ENCODE results near the gene CEP170. TPM values are rescaled to one million over a fixed set of nuclear protein-coding genes. Genes with fewer than 3 reads are reported as not detected.
"Not testable (repeated sequence)": the region's sequence is repeated elsewhere in the genome, so short reads cannot be mapped to it uniquely, and the experiment has no call there.

Gene CEP170
- polyA plus RNA-seq, 3 donors, result 13.7 to 44.5 (median 17.4) TPM

DNA sequence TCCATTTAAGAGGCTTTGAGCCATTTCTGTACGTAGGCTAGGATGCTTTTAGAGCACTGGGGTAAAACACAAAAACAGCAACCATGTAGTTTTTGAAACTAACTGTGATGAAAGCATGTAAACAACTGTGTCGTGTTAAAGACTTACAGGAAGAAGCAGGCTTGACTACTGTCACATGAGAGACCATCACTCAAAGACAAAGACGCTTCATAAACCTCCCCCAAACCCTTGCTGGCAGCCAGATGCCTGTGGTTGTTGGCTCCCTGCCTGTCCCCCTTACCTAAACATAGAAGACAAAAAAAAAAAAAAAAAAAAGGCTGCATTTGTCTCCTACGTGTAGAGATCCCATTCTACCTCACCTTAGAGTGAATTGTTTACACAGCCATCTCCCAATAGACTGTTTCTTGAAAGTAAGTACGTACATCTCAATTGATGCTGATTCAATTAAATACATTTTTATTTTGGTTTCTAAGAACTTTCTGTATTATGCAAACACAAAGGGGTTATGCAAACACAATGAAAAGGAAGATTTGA, 132.1 kb downstream of the CEP170 start:
- H3K27ac ChIP-seq (ENCODE audit: low read depth in 1 of 2, low read length in 2 of 2); H3K4me1 Mint-ChIP-seq; H3K27me3 Mint-ChIP-seq (ENCODE audit: low read depth in 3 of 3); H3K9me3 Mint-ChIP-seq; H4K20me1 ChIP-seq (ENCODE audit: insufficient read depth, low read length); H3K4me3 ChIP-seq (replicated peaks in 1 of 3; ENCODE audit: low read depth in 2 of 3, low read length in 3 of 3); H3K9ac ChIP-seq (ENCODE audit: insufficient read depth, low read length, poor library complexity, severe bottlenecking); H3K9me3 ChIP-seq (replicated peaks in 1 of 2; ENCODE audit: control insufficient read depth in 1 of 2, insufficient read depth in 1 of 2, low read length in 2 of 2); H3K79me2 ChIP-seq (ENCODE audit: insufficient read depth, low read length); H2AFZ ChIP-seq (ENCODE audit: insufficient read depth, low read depth, low read length, poor library complexity, severe bottlenecking); H3K27me3 ChIP-seq (ENCODE audit: control insufficient read depth in 2 of 2, insufficient read depth in 2 of 2, low read length in 2 of 2); intact Hi-C loops (cut with micrococcal nuclease); H3K4me3 Mint-ChIP-seq; H3K4me1 ChIP-seq (ENCODE audit: control insufficient read depth in 1 of 2, insufficient read depth in 2 of 2, low read length in 2 of 2); DNase-seq; H3K4me2 ChIP-seq (replicated peaks; ENCODE audit: extremely low read depth, low read length, poor library complexity, severe bottlenecking): not testable (repeated sequence)
- H3K36me3 ChIP-seq (replicated peaks in 1 of 2; ENCODE audit: control insufficient read depth in 1 of 2, insufficient read depth in 2 of 2, low read length in 2 of 2), result peaks cover 11 to 19% of the 10 kb centered on the region in 2 donors
- no CpG with 5 or more reads among the region's 5 CpGs for WGBS (ENCODE audit: insufficient coverage)
- Mint-ChIP-seq H3K27ac (peak overlapping the region in 3 of 7 donors; percentile 21 to 31 (median 26)), H3K36me3 (peaks cover 25 to 27% of the 10 kb centered on the region in 2 donors)

DNA sequence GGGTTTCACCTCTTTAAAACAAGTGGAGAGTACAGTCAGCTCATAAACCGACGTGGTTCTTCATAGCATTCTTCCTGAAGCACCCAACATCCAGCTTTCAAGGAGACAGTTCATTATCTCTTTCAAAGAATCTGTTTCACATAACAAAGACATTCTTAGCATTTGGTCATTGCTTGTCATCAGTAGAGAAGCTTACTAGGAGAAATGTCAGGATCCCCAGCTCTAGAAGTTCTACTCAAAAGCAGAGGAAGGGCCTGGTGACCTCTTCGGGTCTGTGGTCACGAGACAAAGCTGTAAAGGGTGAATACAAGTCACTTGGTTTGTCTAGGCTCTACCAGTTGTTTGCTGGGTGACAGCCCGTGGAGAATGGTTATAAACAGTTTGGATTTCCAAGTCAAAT, 133.1 kb downstream of the CEP170 start:
- H3K4me3 ChIP-seq (replicated peaks in 1 of 3; ENCODE audit: low read depth in 2 of 3, low read length in 3 of 3); H3K4me3 Mint-ChIP-seq; H3K4me2 ChIP-seq (replicated peaks; ENCODE audit: extremely low read depth, low read length, poor library complexity, severe bottlenecking); H3K9me3 ChIP-seq (replicated peaks in 1 of 2; ENCODE audit: control insufficient read depth in 1 of 2, insufficient read depth in 1 of 2, low read length in 2 of 2); H3K4me1 ChIP-seq (ENCODE audit: control insufficient read depth in 1 of 2, insufficient read depth in 2 of 2, low read length in 2 of 2); H3K9me3 Mint-ChIP-seq; H3K27me3 ChIP-seq (ENCODE audit: control insufficient read depth in 2 of 2, insufficient read depth in 2 of 2, low read length in 2 of 2); intact Hi-C loops (cut with micrococcal nuclease); H2AFZ ChIP-seq (ENCODE audit: insufficient read depth, low read depth, low read length, poor library complexity, severe bottlenecking); H4K20me1 ChIP-seq (ENCODE audit: insufficient read depth, low read length); H3K27ac Mint-ChIP-seq; H3K27ac ChIP-seq (ENCODE audit: low read depth in 1 of 2, low read length in 2 of 2); H3K4me1 Mint-ChIP-seq; H3K9ac ChIP-seq (ENCODE audit: insufficient read depth, low read length, poor library complexity, severe bottlenecking); H3K79me2 ChIP-seq (ENCODE audit: insufficient read depth, low read length); H3K27me3 Mint-ChIP-seq (ENCODE audit: low read depth in 3 of 3); DNase-seq: not testable (repeated sequence)
- peaks cover 11 to 15% of the 10 kb centered on the region in 2 donors for H3K36me3 ChIP-seq (replicated peaks in 1 of 2; ENCODE audit: control insufficient read depth in 1 of 2, insufficient read depth in 2 of 2, low read length in 2 of 2)
- peaks cover 21 to 22% of the 10 kb centered on the region in 2 donors for H3K36me3 Mint-ChIP-seq
- no CpG with 5 or more reads among the region's 5 CpGs for WGBS (ENCODE audit: insufficient coverage)

DNA sequence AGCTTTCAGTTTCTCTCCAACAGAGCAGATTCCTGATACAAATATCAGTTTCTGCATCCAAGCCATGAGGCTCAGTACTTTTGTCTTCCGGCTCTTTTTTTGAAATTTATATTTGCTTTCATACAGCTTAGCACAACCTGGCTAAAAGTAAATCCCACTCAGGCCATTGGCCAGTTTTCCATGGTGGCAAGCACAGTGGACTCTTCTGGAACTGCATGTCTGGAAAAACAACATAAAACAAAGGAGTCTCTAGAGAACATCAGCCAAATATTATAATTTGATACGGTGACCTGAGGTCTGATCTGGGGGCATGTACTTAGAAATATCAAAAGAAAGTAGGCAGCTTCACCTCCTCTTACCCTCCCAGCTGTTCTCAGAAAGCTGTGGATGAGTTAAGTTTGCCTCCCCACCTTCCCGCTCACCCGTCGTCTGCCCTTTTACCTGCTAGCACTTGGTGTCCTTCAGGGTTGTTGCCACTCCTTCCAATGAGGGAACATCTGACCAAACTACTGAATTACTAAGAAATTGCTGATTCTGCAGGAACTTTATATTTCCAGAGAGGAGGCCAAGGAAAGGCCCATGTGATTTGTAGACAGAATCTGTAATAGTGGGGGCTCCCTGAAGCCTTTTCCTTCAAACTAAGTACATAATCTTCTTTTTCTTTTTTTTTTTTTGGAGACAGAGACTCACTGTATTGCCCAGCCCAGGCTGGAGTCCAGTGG, 136.3 kb downstream of the CEP170 start:
- H3K4me2 ChIP-seq (replicated peaks; ENCODE audit: extremely low read depth, low read length, poor library complexity, severe bottlenecking); H3K4me3 Mint-ChIP-seq; H3K9me3 Mint-ChIP-seq; intact Hi-C loops (cut with micrococcal nuclease); H3K27me3 Mint-ChIP-seq (ENCODE audit: low read depth in 3 of 3); H3K27ac Mint-ChIP-seq; H3K4me1 Mint-ChIP-seq; H3K27ac ChIP-seq (ENCODE audit: low read depth in 1 of 2, low read length in 2 of 2); H3K9ac ChIP-seq (ENCODE audit: insufficient read depth, low read length, poor library complexity, severe bottlenecking); H3K27me3 ChIP-seq (ENCODE audit: control insufficient read depth in 2 of 2, insufficient read depth in 2 of 2, low read length in 2 of 2); H3K9me3 ChIP-seq (replicated peaks in 1 of 2; ENCODE audit: control insufficient read depth in 1 of 2, insufficient read depth in 1 of 2, low read length in 2 of 2); H3K4me1 ChIP-seq (ENCODE audit: control insufficient read depth in 1 of 2, insufficient read depth in 2 of 2, low read length in 2 of 2); H3K36me3 ChIP-seq (replicated peaks in 1 of 2; ENCODE audit: control insufficient read depth in 1 of 2, insufficient read depth in 2 of 2, low read length in 2 of 2); H3K79me2 ChIP-seq (ENCODE audit: insufficient read depth, low read length); DNase-seq; H4K20me1 ChIP-seq (ENCODE audit: insufficient read depth, low read length); H3K4me3 ChIP-seq (replicated peaks in 1 of 3; ENCODE audit: low read depth in 2 of 3, low read length in 3 of 3); H2AFZ ChIP-seq (ENCODE audit: insufficient read depth, low read depth, low read length, poor library complexity, severe bottlenecking): not testable (repeated sequence)
- WGBS (ENCODE audit: insufficient coverage), result 95% methylated on average over 3 of the region's 5 CpGs
- peaks cover 9 to 11% of the 10 kb centered on the region in 2 donors for H3K36me3 Mint-ChIP-seq

DNA sequence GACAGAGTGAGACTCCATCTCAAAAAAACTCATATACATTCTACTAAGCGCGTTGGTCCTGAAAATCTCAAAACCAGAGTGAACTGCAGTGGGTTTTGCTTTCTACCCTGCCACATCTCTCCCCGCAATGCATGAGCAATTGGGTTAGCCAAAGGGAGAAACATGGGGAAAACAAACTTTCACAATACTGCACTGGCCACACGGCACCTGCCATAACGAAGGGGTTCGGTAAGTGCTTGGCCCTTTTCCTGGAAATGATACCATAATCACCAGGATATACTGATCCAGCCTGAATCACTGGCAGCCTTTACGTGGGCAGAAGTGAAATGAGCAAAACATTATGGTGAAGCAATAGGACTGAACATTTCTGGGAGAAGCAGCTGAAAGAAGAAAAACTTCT, 138.9 kb downstream of the CEP170 start:
- H3K9me3 Mint-ChIP-seq; H3K4me2 ChIP-seq (replicated peaks; ENCODE audit: extremely low read depth, low read length, poor library complexity, severe bottlenecking); H3K9ac ChIP-seq (ENCODE audit: insufficient read depth, low read length, poor library complexity, severe bottlenecking); H3K4me1 ChIP-seq (ENCODE audit: control insufficient read depth in 1 of 2, insufficient read depth in 2 of 2, low read length in 2 of 2); H2AFZ ChIP-seq (ENCODE audit: insufficient read depth, low read depth, low read length, poor library complexity, severe bottlenecking); H3K4me3 Mint-ChIP-seq; intact Hi-C loops (cut with micrococcal nuclease); H3K4me1 Mint-ChIP-seq; DNase-seq; H4K20me1 ChIP-seq (ENCODE audit: insufficient read depth, low read length); H3K36me3 Mint-ChIP-seq; H3K27ac Mint-ChIP-seq; H3K27me3 Mint-ChIP-seq (ENCODE audit: low read depth in 3 of 3); H3K36me3 ChIP-seq (replicated peaks in 1 of 2; ENCODE audit: control insufficient read depth in 1 of 2, insufficient read depth in 2 of 2, low read length in 2 of 2); H3K4me3 ChIP-seq (replicated peaks in 1 of 3; ENCODE audit: low read depth in 2 of 3, low read length in 3 of 3); H3K9me3 ChIP-seq (replicated peaks in 1 of 2; ENCODE audit: control insufficient read depth in 1 of 2, insufficient read depth in 1 of 2, low read length in 2 of 2); H3K27me3 ChIP-seq (ENCODE audit: control insufficient read depth in 2 of 2, insufficient read depth in 2 of 2, low read length in 2 of 2); H3K27ac ChIP-seq (ENCODE audit: low read depth in 1 of 2, low read length in 2 of 2); H3K79me2 ChIP-seq (ENCODE audit: insufficient read depth, low read length): not testable (repeated sequence)
- 83% methylated on average over 2 of the region's 7 CpGs for WGBS (ENCODE audit: insufficient coverage)
